ENCODE measurements around the gene NECTIN3.
A peak's percentile ranks its signal among the peaks of the same experiment; 100 is the strongest.

Gene NECTIN3

DNA sequence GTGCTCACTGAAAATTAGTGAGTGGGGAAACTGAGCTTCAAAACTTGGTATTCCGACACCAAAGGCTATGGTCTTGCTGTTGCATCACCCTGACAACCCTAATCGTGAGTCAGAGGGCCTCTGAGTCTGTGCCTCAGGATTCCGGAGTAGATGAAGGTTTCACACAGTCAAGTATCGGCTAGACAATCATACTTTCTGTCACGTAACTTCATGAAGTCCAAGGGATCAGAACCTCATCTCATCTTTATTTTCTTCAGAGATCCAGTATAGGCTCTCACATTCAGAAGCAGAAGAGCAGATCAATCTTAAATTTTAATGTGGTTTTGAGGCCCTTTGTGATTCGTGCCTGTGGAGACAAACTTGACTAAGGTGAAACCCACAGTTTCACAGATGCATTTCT is 26.1 kb upstream of the NECTIN3 start:
- no peaks in the 10 kb centered on the region for H3K36me3 ChIP-seq (ENCODE audit: control insufficient read depth in 1 of 2, insufficient read depth in 2 of 2, low read length in 2 of 2)
- no peak overlapping the region for H2AK5ac ChIP-seq (ENCODE audit: low read length)
- H3K9ac ChIP-seq (ENCODE audit: low read length): no peak overlapping the region
- H3K18ac ChIP-seq (ENCODE audit: low read length): no peak overlapping the region
- no peak overlapping the region for H3K4ac ChIP-seq (ENCODE audit: low read depth, low read length)
- WGBS (ENCODE audit: extremely low coverage, insufficient coverage, insufficient read length): no CpG with 5 or more reads among the region's 6 CpGs
- H3K4me3 ChIP-seq (ENCODE audit: low read depth, low read length): no peak overlapping the region
- H4K12ac ChIP-seq (ENCODE audit: low read depth, low read length): no peak overlapping the region
- no peak overlapping the region for H3K14ac ChIP-seq (ENCODE audit: low read length)
- no peaks in the 10 kb centered on the region for H3K79me2 ChIP-seq (ENCODE audit: control insufficient read depth, insufficient read depth, low read length, poor library complexity)
- H3K27ac ChIP-seq (ENCODE audit: low read depth, low read length): peak overlapping the region; percentile 55
- no peaks in the 10 kb centered on the region for H3K27me3 ChIP-seq (ENCODE audit: insufficient read depth, low read length)
- H3K4me1 ChIP-seq (ENCODE audit: control insufficient read depth in 1 of 2, insufficient read depth in 2 of 2, low read length in 2 of 2): no peaks in the 10 kb centered on the region
- no peak overlapping the region for H2BK120ac ChIP-seq (ENCODE audit: insufficient read depth, low read length, poor library complexity)
- no peak overlapping the region for H2AFZ ChIP-seq (ENCODE audit: insufficient read depth, low read length, poor library complexity)
- peak; percentile 21 to 58 for DNase-seq
- H4K91ac ChIP-seq (ENCODE audit: low read depth, low read length): no peak overlapping the region
- H3K4me2 ChIP-seq (ENCODE audit: low read length): no peak overlapping the region
- H3K79me1 ChIP-seq (ENCODE audit: low read length): peaks cover 6% of the 10 kb centered on the region
- H2BK12ac ChIP-seq (ENCODE audit: low read length): no peak overlapping the region
- H2BK5ac ChIP-seq (ENCODE audit: low read depth, low read length, poor library complexity): no peak overlapping the region
- peaks cover 2% of the 10 kb centered on the region for H3K9me3 ChIP-seq (ENCODE audit: insufficient read depth, low read depth, low read length)
- no peak overlapping the region for H4K8ac ChIP-seq (ENCODE audit: low read depth, low read length)
- no peak overlapping the region for H3K23ac ChIP-seq (ENCODE audit: low read length)

DNA sequence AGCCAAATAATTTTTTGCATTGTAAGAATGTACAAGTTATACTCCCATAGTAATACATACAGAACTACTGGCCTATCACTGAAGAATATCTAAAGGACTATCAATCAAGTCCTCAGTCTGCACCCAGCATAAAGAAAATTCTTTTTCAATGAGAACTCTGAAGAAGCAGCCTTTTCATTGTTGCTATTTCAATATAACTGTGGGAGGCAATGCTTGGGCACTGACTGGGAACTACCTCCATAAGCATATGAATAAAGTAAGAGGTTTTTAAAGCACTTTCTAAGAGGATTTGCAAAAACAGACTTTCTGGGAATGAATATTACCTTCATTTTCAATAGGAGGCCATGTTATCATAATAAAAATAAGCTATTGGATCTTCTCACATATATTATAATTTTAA is 24.6 kb upstream of the NECTIN3 start:
- Histone ChIP-seq H3K79me1 (ENCODE audit: low read length) (peaks cover 6% of the 10 kb centered on the region), H4K91ac (ENCODE audit: low read depth, low read length) (no peak overlapping the region), H3K9me3 (ENCODE audit: insufficient read depth, low read depth, low read length) (no peaks in the 10 kb centered on the region), H3K23ac (ENCODE audit: low read length) (no peak overlapping the region), H4K12ac (ENCODE audit: low read depth, low read length) (no peak overlapping the region), H2AK5ac (ENCODE audit: low read length) (no peak overlapping the region), H4K8ac (ENCODE audit: low read depth, low read length) (no peak overlapping the region), H2AFZ (ENCODE audit: insufficient read depth, low read length, poor library complexity) (no peak overlapping the region), H3K18ac (ENCODE audit: low read length) (no peak overlapping the region), H2BK120ac (ENCODE audit: insufficient read depth, low read length, poor library complexity) (no peak overlapping the region), H3K4ac (ENCODE audit: low read depth, low read length) (no peak overlapping the region), H2BK5ac (ENCODE audit: low read depth, low read length, poor library complexity) (no peak overlapping the region), H3K4me2 (ENCODE audit: low read length) (no peak overlapping the region), H3K4me1 (ENCODE audit: control insufficient read depth in 1 of 2, insufficient read depth in 2 of 2, low read length in 2 of 2) (no peaks in the 10 kb centered on the region), H3K27me3 (ENCODE audit: insufficient read depth, low read length) (no peaks in the 10 kb centered on the region), H3K79me2 (ENCODE audit: control insufficient read depth, insufficient read depth, low read length, poor library complexity) (no peaks in the 10 kb centered on the region), H3K4me3 (ENCODE audit: low read depth, low read length) (no peak overlapping the region), H3K9ac (ENCODE audit: low read length) (no peak overlapping the region), H3K36me3 (ENCODE audit: control insufficient read depth in 1 of 2, insufficient read depth in 2 of 2, low read length in 2 of 2) (no peaks in the 10 kb centered on the region), H3K27ac (ENCODE audit: low read depth, low read length) (no peak overlapping the region), H2BK12ac (ENCODE audit: low read length) (no peak overlapping the region), H3K14ac (ENCODE audit: low read length) (no peak overlapping the region)
- DNase-seq: peak in 1 of 2 donors; percentile 5

DNA sequence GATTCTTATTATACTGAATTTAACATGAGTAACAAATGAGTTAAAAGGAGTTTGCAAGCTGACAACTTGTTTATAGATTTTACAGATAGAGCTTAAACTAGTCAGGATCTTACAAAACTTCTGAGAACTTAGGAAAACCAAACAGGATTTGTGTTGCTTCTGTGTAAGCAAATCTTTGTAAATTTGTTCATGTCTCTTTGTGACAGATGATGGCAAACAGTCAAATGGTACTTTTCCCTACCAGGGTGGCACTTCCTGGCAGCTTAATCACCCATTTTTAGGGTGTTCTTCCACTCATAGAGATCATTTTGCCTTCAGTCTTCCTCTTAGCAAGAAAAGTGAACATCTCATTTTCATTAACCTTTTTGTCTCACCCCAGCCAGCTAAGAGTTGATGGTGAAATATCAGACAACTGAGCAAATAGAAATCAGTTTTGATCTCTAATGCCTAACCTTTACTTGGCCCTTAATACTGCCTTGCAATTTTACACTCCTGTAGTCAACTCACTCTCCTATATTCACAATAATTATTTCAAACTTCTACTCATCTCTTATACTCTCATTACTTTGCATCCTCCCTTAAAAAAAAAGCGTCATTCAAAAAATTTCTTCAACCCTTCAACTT is 23.7 kb upstream of the NECTIN3 start:
- no peak overlapping the region for H2AFZ ChIP-seq (ENCODE audit: insufficient read depth, low read length, poor library complexity)
- H2BK5ac ChIP-seq (ENCODE audit: low read depth, low read length, poor library complexity): no peak overlapping the region
- H3K27ac ChIP-seq (ENCODE audit: low read depth, low read length): no peak overlapping the region
- no peak overlapping the region for H4K12ac ChIP-seq (ENCODE audit: low read depth, low read length)
- H3K79me2 ChIP-seq (ENCODE audit: control insufficient read depth, insufficient read depth, low read length, poor library complexity): no peaks in the 10 kb centered on the region
- WGBS (ENCODE audit: extremely low coverage, insufficient coverage, insufficient read length): 100% methylated on average over 1 of the region's 1 CpG
- no peak overlapping the region for H3K4me3 ChIP-seq (ENCODE audit: low read depth, low read length)
- no peak overlapping the region for H2AK5ac ChIP-seq (ENCODE audit: low read length)
- no peak overlapping the region for H3K23ac ChIP-seq (ENCODE audit: low read length)
- H3K4me2 ChIP-seq (ENCODE audit: low read length): no peak overlapping the region
- H3K14ac ChIP-seq (ENCODE audit: low read length): no peak overlapping the region
- H3K79me1 ChIP-seq (ENCODE audit: low read length): peaks cover 6% of the 10 kb centered on the region
- H3K4ac ChIP-seq (ENCODE audit: low read depth, low read length): no peak overlapping the region
- no peak for DNase-seq
- H3K18ac ChIP-seq (ENCODE audit: low read length): no peak overlapping the region
- no peaks in the 10 kb centered on the region for H3K9me3 ChIP-seq (ENCODE audit: insufficient read depth, low read depth, low read length)
- no peaks in the 10 kb centered on the region for H3K4me1 ChIP-seq (ENCODE audit: control insufficient read depth in 1 of 2, insufficient read depth in 2 of 2, low read length in 2 of 2)
- H4K91ac ChIP-seq (ENCODE audit: low read depth, low read length): no peak overlapping the region
- no peak overlapping the region for H2BK12ac ChIP-seq (ENCODE audit: low read length)
- no peak overlapping the region for H3K9ac ChIP-seq (ENCODE audit: low read length)
- no peak overlapping the region for H4K8ac ChIP-seq (ENCODE audit: low read depth, low read length)
- no peaks in the 10 kb centered on the region for H3K36me3 ChIP-seq (ENCODE audit: control insufficient read depth in 1 of 2, insufficient read depth in 2 of 2, low read length in 2 of 2)
- H2BK120ac ChIP-seq (ENCODE audit: insufficient read depth, low read length, poor library complexity): no peak overlapping the region
- no peaks in the 10 kb centered on the region for H3K27me3 ChIP-seq (ENCODE audit: insufficient read depth, low read length)

DNA sequence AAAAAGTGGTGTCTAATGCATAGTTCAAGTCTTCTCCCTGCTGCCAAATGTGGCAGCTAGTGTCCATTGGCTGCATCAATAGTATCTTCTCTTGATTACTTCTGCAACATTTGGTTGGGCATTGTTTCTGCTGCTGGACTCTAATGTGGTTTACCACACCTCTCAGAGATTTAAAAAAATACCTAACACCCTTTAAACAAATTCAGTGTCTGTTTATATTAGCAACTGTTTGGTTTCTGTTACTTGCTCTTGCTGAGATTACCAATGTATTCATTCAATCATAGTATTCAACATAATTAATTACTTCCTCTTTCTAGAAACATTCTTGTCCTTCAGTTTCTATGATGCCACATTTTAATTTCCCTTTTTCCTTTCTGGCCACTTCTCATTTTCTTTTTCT is 20.3 kb upstream of the NECTIN3 start:
- H3K36me3 ChIP-seq (ENCODE audit: control insufficient read depth in 1 of 2, insufficient read depth in 2 of 2, low read length in 2 of 2): no peaks in the 10 kb centered on the region
- no peak overlapping the region for H2BK5ac ChIP-seq (ENCODE audit: low read depth, low read length, poor library complexity)
- no peak overlapping the region for H2AK5ac ChIP-seq (ENCODE audit: low read length)
- no peak overlapping the region for H2AFZ ChIP-seq (ENCODE audit: insufficient read depth, low read length, poor library complexity)
- no peak overlapping the region for H3K14ac ChIP-seq (ENCODE audit: low read length)
- peaks cover 4% of the 10 kb centered on the region for H3K79me1 ChIP-seq (ENCODE audit: low read length)
- no peak overlapping the region for H3K27ac ChIP-seq (ENCODE audit: low read depth, low read length)
- no peak overlapping the region for H2BK120ac ChIP-seq (ENCODE audit: insufficient read depth, low read length, poor library complexity)
- H2BK12ac ChIP-seq (ENCODE audit: low read length): no peak overlapping the region
- no peaks in the 10 kb centered on the region for H3K9me3 ChIP-seq (ENCODE audit: insufficient read depth, low read depth, low read length)
- H3K27me3 ChIP-seq (ENCODE audit: insufficient read depth, low read length): no peaks in the 10 kb centered on the region
- no peak overlapping the region for H3K4me2 ChIP-seq (ENCODE audit: low read length)
- no peak overlapping the region for H3K9ac ChIP-seq (ENCODE audit: low read length)
- H3K4me1 ChIP-seq (ENCODE audit: control insufficient read depth in 1 of 2, insufficient read depth in 2 of 2, low read length in 2 of 2): no peaks in the 10 kb centered on the region
- H3K79me2 ChIP-seq (ENCODE audit: control insufficient read depth, insufficient read depth, low read length, poor library complexity): no peaks in the 10 kb centered on the region
- no peak overlapping the region for H3K4me3 ChIP-seq (ENCODE audit: low read depth, low read length)
- no peak for DNase-seq
- no peak overlapping the region for H4K91ac ChIP-seq (ENCODE audit: low read depth, low read length)
- H3K23ac ChIP-seq (ENCODE audit: low read length): no peak overlapping the region
- H4K8ac ChIP-seq (ENCODE audit: low read depth, low read length): no peak overlapping the region
- H4K12ac ChIP-seq (ENCODE audit: low read depth, low read length): no peak overlapping the region
- H3K18ac ChIP-seq (ENCODE audit: low read length): no peak overlapping the region
- H3K4ac ChIP-seq (ENCODE audit: low read depth, low read length): no peak overlapping the region
